GM12878 (cell line): ENCODE data around the gene RAB3GAP1.

Experiments used
- EZH2 ChIP-seq: IDR thresholded peaks from 2 replicates; pipeline ENCODE4 v1.6.1; 2012; ENCODE audit warnings: low read depth, mild to moderate bottlenecking, control low read depth, inconsistent platforms, low read length, borderline replicate concordance; ENCODE audit not compliant: control insufficient read depth
- GATAD2B ChIP-seq: fragments of 450-650 bp; conservative IDR thresholded peaks from 2 replicates; pipeline ENCODE4 v1.6.1; 2017; ENCODE audit warnings: low read depth, mild to moderate bottlenecking, moderate library complexity
- MEF2B ChIP-seq: fragments of 450-650 bp; IDR thresholded peaks from 2 replicates; pipeline ENCODE4 v1.6.1; 2018; ENCODE audit warnings: mild to moderate bottlenecking, moderate library complexity; ENCODE audit not compliant: partially characterized antibody, poor library complexity, severe bottlenecking
- NR2F1 ChIP-seq: fragments of 450-650 bp; conservative IDR thresholded peaks from 2 replicates; pipeline ENCODE4 v1.6.1; 2017; ENCODE audit warnings: mild to moderate bottlenecking
- RAD21 ChIP-seq: IDR thresholded peaks from 2 replicates; pipeline ENCODE4 v1.6.1; 2011; ENCODE audit warnings: mild to moderate bottlenecking, low read depth, low read length, moderate library complexity; ENCODE audit not compliant: insufficient read depth
- ZNF622 ChIP-seq: fragments of 450-650 bp; IDR thresholded peaks from 2 replicates; pipeline ENCODE4 v1.6.1; 2017; ENCODE audit warnings: mild to moderate bottlenecking, inconsistent platforms
- ZSCAN29 ChIP-seq: fragments of 450-650 bp; IDR thresholded peaks from 2 replicates; pipeline ENCODE4 v1.6.1; 2017; ENCODE audit warnings: mild to moderate bottlenecking, moderate library complexity
- TF ChIP-seq, protein P1 (sequence below), 3 experiments: IDR thresholded peaks in 2 of 3; conservative IDR thresholded peaks in 1 of 3; 2 replicates each; pipeline ENCODE4 v1.5.1; 2011; ENCODE audit warnings: low read depth in 3 of 3, low read length in 3 of 3, mild to moderate bottlenecking in 3 of 3, control low read depth in 2 of 3, moderate library complexity in 2 of 3, inconsistent platforms in 1 of 3, mixed read lengths in 1 of 3; ENCODE audit not compliant: control insufficient read depth in 2 of 3, insufficient read depth in 1 of 3; ENCODE audit errors: extremely low read depth in 1 of 3
- TF ChIP-seq, protein P2 (sequence below): IDR thresholded peaks from 2 replicates; pipeline ENCODE4 v1.6.1; 2012; ENCODE audit warnings: low read depth, low read length, improper control_type of control experiment

DNA sequence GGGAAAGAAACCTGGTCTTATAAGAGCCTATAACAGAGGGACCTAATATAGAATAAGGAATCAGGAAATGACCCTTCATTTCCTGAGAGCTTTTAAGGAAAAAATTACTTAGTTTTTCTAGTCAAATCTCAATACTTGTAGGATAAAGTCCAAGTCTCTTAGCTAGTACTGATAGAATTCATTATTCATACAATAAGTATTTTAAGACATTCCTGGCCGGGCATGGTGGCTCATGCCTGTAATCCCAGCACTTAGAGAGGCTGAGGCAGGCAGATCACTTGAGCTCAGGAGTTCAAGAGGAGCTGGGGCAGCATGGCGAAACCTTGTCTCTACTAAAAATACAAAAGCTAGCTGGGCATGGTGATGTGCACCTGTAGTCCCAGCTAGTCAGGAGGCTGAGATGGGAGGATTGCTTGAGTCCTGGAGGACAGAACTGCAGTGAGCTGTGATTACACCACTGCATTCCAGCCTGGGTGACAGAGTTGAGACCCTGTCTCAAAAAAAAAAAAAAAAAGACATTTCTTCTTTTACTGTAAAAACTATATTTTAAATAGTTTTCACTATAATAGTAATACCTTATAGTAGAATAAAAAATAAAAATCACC lies 3.2 kb downstream of the RAB3GAP1 start:
- TF ChIP-seq, protein P1, sequence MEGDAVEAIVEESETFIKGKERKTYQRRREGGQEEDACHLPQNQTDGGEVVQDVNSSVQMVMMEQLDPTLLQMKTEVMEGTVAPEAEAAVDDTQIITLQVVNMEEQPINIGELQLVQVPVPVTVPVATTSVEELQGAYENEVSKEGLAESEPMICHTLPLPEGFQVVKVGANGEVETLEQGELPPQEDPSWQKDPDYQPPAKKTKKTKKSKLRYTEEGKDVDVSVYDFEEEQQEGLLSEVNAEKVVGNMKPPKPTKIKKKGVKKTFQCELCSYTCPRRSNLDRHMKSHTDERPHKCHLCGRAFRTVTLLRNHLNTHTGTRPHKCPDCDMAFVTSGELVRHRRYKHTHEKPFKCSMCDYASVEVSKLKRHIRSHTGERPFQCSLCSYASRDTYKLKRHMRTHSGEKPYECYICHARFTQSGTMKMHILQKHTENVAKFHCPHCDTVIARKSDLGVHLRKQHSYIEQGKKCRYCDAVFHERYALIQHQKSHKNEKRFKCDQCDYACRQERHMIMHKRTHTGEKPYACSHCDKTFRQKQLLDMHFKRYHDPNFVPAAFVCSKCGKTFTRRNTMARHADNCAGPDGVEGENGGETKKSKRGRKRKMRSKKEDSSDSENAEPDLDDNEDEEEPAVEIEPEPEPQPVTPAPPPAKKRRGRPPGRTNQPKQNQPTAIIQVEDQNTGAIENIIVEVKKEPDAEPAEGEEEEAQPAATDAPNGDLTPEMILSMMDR (IDR thresholded peaks at IDR 0.05 in 2 of 3, conservative IDR thresholded peaks at IDR 0.05 in 1 of 3; ENCODE audit: control insufficient read depth in 2 of 3, extremely low read depth in 1 of 3, insufficient read depth in 1 of 3, low read depth in 3 of 3, low read length in 3 of 3): no peak
- TF ChIP-seq ZNF622 (no peak), MEF2B (no peak), ZSCAN29 (no peak), EZH2 (no peak), RAD21 (no peak), GATAD2B (no peak), NR2F1 (no peak)
- TF ChIP-seq, protein P2, sequence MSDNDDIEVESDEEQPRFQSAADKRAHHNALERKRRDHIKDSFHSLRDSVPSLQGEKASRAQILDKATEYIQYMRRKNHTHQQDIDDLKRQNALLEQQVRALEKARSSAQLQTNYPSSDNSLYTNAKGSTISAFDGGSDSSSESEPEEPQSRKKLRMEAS: no peak
